Eye (tissue), 1 donor: ENCODE data around the gene MIEF1.
"Not testable (repeated sequence)": the region's sequence is repeated elsewhere in the genome, so short reads cannot be mapped to it uniquely, and the experiment has no call there.

Experiments used
- DNase-seq: peaks from one replicate; pipeline ENCODE4 v3.0.0-alpha.2; 2015

MIEF1 gene

DNA sequence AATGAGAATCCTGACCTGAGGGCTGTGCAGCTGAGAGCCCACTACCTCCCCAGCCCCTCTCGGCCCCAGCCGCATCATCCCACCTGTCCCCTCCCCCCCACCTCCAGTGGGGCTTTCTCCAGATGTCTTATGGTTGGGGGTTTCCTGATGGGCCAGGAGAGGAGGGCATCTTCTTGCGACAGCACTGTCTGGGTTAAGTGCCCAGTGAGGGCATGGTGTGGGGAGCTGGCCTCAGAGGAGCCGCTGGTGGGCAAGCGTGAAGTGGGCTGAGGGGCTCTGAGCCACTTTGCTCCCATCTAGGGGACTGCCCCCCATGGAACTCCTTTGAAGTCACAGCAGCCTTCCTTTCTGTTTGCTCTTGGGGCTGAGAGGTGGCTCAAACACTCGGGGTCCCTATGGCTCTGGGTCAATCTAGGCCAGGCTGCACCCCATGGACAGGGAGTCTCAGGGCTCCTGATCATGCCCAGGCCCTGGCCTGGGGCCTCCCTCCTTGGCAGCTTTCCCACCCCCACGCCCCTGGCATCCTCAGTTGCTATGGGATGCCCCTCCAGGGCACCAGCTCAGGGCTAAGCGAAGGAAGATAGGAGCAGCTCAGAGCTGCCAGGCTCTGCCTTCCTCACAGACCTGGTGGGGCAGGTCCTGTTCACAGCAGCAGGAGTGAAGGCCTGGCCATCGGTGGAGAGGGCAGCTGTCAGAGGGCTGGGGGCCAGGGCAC, 11.0 kb upstream of the MIEF1 start:
- no peak for DNase-seq

DNA sequence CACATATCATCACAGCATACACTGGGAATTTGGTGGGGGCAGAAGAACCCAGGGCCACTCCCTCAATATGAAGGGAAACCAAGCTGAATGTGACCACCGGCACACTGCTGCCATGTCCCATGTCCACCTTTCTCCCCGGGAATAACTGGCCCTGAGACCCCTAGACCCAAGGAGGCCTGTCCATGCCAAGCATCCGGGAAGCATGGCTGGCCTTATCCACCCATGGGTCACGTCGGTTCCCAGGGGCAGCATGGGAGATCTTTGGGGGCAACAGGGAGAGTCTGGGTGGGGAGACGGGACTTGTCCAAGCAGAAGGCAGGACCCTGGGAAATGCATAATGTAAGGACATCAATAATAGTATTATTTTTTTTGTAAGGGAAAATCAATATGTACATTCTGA, 10.4 kb upstream of the MIEF1 start:
- DNase-seq = no peak

DNA sequence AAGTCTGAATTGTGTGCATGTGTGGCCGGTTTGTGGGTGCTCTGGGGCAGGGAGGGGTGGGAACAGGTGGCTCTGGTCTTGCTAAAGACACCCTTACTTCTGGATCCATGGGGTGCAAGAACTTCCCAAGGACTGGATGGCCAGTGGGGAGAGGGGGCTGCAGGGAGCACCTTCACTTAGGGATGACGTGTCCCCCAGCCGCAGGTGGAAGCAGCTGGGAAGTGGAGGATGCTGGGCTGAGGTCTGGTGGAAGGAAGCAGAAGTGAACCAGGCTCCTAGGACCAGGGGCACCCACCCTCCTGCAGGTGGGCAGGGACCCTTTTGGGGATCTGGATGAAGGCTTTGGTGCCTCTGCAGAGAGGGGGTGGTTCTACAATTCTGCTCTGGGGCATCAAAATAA, 9.9 kb upstream of the MIEF1 start:
- no peak for DNase-seq

DNA sequence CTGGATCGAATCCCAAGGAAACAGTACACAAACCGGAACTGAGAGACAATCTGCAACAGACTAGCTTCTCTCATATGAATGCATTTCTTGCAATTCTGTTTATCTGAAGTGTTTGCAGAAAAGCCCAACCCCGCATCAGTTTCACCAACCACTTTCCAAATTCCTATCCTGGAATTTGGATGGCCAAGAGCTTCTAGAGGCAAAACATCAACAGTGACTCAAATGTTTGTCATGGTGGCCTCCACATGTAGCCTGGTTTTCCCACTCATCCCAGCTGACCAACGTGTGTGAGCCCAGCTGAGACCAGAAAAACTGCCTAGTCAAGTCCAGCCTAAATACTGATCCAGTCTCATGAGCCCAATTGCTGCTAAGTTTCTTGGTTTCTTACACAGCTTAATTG, 8.3 kb upstream of the MIEF1 start:
- DNase-seq = no peak

DNA sequence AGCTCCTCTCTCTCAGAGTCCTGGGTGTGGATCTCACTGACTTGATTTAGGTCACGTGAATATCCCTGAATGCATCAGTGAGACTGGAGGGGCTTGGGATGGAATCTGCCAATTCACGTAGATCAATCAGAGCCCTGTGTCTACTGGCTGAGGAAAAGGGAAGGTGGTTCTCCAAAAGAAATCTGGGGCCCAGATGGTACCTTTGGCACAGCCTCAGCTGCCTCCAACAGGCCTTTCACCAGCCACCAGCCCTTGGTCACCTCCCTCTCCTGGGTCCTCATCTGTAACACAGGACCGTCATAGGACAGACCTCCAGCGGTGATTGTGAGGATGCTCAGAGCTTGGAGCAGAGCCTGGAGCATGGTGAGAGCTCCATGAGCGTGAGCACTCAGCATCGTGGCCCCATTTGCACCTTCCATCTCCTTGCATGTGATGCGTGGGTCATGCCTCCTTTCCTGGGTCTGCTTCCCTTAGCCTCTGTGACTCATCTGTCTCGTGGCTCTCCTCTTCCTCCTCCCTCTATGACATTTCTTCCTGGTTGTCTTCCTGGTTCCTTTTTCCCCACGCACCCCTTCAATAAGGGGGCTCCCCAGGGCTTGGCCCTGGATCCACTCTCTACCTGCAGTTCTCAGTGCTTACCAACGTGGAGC, 7.5 kb upstream of the MIEF1 start:
- DNase-seq = no peak

DNA sequence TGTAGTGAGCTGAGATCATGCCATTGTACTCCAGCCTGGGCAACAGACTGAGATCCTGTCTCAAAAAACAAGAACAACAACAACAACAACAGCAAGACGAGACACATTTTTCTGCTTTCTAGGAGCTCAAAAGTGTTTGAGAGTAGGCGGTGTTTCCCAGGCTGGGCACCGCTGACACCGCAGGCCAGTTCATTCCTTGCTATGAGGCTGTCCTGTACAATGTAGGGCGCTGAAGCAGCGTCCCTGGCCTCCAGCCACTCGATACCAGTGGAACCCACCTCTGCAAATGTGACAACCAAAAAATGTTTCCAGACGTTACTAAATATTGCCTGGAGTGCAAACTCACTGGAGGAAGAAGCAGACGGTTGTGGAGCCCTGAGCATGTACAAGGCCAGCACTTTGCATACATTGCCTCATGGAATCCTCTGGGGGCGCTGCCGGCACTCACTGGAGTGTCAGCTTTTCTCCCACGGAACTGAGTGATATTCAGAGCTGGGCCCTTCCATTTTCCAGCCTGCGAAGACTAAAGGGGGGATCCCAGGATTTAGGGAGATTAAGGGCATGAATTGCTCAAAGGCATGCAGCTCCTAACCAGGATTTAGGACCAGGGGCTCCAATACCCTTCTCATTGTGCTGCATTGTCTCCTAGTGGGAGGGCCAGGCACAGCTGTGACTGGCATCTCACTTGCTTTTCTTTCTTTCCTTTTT, 5.8 kb upstream of the MIEF1 start:
- DNase-seq = peak; percentile 92

DNA sequence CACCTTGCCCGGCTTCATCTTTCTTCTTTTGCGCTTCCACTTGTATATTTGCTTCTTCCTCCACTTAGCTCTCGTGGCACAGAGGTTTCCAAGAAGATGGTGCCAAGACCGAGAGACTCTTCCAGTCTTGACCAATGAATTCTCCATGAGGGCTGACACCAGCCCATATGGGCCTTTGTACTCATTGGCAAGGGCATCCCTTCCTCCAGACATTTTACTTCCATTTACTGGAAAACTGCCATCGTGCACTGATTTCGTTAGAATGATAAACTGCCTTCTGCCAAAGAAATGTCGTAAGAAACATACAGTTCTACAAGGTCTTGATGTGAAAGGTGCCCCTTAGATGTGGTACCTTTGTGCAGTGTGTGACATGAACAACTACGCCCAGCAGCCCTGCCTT, 4.7 kb upstream of the MIEF1 start:
- DNase-seq = no peak

DNA sequence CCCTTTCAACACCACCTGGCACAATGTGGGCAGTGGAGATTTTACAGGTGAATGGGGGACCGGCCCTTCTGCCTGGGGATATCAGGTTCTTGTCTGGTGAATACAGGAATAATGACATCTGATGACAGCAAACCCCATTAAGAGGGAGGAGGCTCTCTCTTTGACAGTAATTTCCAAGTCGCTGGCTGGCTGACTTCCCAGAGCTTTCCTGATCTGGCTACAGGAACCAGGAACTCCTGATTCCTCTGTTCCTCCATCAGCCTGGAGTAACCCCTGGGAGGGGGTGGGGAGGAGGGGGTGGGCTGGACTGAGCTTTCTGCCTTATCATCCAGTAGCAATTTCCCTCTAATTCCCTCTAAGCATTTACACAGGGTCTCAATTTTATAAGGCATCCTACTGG, 3.7 kb upstream of the MIEF1 start:
- DNase-seq = no peak

DNA sequence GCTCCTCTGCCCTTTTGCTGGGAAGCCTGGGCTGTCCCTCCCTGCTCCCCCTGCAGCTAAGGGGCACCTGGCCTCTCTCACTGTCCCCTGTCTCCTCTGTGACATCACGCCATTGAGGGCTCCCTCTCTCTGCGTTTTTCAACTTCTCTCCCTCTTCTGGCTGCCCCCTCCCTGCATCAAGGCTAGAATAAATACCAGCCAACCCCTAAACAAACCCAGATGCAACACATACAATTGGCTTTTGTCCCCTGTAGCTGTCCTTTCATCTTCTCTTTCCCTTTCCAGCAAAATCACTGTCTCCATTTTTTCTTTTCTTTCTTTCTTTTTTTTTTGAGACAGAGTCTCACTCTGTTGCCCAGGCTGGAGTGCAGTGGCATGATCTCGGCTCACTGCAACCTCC, 3.3 kb upstream of the MIEF1 start:
- DNase-seq = peak; percentile 18

DNA sequence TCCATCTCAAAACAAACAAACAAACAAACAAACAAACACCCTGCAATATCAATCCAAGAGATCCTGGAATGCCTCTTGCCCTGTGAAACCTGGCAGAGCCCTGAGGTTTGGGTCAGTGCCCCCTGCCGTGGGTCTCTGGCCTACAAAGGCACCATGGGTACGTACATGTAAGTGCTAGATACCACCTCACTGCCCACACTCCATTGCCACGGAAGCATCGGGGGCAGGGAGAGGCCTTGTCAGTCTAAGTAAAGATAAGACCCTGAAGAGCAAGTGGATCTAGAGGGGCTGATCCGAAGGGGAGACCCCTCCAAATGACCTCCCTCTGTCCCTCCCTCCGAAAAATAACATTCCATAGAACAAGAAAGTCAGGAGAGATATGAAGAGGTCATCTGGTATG, 2.0 kb upstream of the MIEF1 start:
- no peak for DNase-seq

DNA sequence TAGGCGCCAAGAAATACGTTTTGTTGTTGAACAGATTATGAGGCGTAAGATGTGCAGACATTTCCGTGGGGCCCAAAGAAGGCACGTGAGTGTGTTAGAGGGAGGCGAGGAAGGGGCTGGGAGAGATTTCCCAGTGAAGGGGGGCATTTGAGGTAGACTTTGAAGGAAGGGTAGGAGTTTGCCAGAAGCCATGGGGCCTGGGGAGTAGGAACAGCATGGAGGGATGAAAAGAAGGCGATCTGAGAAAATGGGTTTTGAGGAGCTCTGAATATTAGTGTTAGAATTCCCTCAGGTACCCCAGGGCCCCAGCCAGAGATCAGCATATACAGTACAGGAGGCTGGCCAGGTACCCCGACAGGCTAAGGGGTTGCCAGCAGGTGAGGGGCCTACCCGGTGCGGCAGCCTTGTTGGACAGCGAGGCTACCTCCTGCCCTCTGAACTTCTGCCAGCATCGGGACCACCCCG, 414 bp upstream of the MIEF1 start:
- DNase-seq = no peak

DNA sequence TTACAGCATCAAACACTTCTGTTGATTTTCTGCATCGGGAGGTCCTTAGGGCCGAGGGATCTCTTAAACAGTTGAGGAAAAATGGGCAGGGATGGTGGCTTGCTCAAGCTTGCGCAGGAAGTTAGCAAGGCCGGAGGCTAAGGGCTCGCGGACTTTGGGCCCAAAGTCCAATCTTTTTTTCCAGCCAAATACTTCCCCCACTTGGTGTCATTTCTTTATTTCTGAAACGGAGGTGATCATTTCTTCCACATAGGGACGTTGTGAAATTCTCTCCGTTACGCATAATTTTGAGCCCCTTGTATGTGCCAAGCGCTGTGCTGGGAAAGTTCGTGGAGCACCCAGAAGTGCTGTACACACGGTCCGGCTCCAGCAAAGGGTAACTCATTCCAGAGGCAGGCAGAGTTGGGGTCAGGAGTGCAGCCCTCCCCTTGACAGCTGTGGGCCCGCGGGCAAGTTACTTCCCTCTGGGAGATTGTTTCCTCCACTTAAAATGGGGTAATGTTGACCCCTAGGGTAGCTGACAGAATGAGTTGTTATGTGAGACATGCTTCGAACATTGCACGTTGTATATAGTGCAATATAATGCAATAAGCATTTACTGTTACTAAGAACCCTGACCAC, 809 bp downstream of the MIEF1 start:
- DNase-seq = no peak

DNA sequence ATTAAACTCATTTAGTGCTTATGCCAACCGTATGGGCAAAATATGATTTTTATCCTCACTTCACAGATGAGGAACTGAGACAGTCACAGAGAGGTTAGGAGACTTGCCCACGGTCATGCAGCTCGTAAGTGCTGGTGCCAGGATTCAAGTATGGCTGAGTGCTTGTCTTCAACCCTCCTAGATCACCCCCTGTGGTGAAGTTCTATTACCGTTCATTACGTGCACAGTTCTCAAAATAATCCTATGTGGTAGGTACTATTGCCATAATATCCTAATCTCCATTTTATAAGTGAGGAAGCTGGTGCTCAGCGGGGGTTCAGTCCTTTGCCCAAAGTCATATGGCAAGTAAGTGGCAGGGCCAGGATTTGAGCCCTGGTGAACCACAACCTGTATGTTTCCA, 1.5 kb downstream of the MIEF1 start:
- DNase-seq = no peak

DNA sequence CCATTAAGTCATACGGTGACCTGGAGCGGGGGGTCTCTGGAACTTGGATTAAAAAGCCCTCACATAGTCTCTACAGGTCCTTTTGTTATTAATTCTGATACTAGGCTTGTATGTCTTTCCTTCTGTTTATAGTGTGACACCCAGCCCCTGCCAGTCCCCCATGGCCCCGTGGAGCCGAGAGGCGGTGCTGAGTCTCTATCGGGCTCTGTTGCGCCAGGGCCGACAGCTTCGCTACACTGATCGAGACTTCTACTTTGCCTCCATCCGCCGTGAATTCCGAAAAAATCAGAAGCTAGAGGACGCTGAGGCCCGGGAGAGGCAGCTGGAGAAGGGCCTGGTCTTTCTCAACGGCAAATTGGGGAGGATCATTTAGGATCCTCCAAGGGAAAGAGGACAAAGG, 2.0 kb downstream of the MIEF1 start:
- no peak for DNase-seq

DNA sequence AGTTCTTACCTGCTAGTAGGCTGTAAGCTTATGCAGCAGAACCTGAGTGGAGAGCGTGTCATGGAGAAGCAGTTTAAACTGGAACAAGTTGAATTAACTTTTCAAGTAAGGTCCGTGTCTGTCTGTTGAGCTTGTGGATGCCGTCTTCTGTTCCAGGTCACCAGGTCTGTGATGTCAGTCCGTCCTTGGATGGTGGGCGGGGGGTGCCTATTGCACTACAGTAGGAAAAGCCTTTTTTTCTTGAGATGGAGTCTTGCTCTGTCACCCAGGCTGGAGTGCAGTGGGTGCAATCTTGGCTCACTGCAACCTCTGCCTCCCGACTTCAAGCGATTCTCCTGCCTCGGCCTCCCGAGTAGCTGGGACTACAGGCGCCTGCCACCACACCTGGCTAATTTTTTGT, 4.9 kb downstream of the MIEF1 start:
- not testable (repeated sequence) for DNase-seq

DNA sequence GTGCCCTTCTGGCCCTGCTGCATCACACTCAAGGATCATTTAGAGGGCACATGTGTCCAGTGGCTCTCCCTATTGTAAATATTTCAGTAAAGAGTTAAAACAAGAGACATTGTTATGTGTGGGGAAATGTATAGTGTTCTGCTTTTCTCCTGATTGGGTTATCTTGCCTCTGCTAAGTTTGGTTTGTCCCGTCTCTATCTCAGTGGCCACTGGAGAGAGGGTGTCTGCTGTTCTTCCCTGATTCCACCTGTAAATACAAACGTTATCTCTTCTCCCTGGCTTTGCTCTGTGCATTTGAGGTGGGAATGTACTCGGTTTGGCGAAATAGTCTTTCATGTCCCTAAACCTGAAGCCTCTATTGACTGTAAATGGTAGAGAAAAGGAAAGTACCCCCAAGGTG, 6.3 kb downstream of the MIEF1 start:
- DNase-seq = no peak

DNA sequence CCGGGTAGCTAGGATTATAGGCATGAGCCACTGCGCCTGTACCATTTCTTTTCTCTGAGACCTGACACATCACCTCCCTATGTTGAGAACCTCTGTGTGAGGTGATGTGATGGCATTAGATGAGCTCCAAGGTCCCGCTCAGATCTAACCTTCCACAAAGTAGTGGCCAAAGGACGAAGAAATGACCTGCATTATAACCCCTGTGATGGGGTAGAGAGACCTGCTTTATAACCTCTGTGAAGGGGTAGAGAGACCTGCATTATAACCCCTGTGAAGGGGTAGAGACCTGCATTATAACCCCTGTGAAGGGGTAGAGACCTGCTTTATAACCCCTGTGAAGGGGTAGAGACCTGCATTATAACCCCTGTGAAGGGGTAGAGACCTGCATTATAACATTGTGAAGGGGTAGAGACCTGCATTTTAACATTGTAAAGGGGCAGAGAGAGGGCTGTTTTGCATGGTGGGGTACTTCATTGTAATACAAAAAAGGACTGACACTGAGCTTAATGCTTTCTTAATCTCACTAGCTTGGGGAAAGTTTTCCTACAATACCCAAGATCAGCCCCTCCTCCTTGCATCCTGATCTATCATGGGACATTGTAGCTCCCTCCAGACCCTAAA, 8.5 kb downstream of the MIEF1 start:
- DNase-seq = no peak

DNA sequence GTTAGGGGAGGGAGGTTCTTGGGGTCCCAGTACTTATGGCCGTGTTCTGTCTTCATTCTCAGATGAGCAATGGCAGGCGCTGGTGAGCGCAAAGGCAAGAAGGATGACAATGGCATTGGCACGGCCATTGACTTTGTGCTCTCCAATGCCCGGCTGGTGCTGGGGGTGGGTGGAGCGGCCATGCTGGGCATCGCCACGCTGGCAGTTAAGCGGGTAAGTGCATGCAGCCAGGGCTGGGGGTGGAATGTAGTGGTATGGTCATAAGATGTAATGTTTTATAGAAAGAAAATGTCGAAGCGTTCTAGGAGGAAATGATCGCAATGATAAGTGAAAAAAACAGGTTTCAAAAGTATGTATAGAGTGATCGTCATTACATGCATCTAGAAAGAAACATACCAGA, 9.1 kb downstream of the MIEF1 start:
- no peak for DNase-seq

DNA sequence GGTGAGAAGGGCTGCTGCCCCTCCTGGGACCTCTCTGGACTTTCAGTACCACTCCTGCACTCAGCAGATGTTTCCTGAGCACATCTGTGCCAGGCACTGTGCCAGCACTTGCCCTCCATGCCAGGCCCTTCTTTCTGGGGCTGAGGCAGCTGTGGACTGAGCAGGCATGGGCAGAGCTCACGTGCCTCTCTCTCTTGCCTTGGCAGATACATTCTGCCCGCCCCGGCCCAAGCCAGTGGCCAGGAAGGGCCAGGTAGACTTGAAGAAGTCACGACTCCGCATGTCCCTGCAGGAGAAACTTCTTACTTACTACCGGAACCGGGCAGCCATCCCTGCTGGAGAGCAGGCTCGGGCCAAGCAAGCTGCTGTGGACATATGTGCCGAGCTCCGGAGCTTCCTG, 9.9 kb downstream of the MIEF1 start:
- DNase-seq = no peak

DNA sequence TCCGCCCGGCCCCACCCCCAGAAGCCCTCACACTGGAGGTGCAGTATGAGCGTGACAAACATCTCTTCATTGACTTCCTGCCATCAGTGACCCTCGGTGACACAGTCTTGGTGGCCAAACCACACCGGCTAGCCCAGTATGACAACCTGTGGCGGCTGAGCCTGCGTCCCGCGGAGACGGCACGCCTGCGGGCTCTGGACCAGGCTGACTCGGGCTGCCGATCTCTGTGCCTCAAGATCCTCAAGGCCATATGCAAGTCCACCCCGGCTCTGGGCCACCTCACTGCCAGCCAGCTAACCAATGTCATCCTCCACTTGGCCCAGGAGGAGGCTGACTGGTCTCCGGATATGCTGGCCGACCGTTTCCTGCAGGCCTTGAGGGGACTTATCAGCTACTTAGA, 11.7 kb downstream of the MIEF1 start:
- no peak for DNase-seq

DNA sequence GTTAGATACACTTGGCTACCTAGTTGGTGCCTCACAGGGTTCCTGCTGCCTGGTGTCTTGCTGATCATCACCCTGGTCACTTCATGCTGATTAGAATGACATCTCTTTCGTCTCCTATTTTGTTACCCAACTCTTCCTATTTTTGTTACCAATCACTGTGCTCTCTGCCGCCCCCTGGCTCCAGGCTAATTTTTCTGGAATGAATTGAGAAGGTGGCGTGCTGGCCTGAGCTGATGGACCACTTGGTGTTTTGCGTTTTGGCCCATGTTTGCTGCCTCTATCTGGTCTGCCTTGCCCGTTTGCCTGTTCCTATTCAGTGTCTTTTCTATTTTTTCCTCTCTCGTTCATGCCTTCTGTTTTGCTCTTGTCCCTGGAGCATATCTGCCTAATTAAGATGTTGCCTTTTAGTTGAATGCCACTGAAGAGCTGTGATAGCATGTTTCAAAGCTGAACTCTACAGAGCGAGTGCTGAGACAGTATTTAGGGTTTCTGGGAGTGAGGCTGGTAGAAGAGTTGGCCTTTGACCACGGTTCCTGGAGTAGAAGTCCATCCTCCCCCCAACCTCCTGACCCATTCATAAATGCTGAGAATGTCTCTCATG, 12.4 kb downstream of the MIEF1 start:
- peak; percentile 79 for DNase-seq

DNA sequence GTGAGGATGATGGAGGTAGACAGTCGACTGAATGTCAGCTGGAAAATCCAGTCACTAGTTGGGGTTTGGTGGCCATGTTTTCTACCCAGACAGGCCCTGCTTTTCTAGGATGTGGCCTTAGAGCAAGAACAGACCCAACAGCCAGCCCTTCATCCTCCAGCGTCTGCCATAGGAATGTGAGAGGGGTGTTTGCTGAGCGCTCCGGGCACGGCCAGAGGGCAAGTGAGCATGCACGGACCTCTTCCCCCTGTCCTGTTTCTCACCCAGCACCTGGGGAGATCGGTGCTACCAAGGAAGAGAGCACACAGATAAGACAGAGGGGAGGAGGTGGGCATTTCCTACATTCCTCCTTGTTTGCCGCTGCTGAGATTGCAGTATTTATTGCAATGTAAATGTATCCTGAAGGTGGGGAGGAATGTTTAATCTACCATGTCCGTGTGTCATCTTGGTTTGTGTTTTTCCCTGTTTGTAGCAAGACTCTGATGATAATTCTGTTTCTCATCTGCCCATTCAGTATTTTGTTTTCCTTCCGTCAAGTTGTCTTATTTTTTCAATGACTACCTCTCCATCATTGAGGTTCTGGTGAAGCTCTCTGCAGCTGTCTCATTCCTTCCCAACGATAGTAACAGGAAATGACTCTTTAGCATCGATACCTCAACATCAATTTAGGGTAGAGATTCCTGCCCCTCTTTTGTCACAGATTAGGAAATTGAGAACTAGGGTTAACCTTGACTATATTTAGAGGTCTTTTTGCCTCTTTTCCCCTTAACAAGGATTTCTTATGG, 13.4 kb downstream of the MIEF1 start:
- no peak for DNase-seq
